Cerebellar cortex (tissue), 1 donor: ENCODE data around the gene SLC39A2.
"Not testable (repeated sequence)": the region's sequence is repeated elsewhere in the genome, so short reads cannot be mapped to it uniquely, and the experiment has no call there.

ENCODE experiments used
- DNase-seq: peaks from one replicate; pipeline ENCODE4 v3.0.0-alpha.2; 2015; ENCODE audit warnings: low spot score

The SLC39A2 gene

GRCh38 chr14:21025371-21026273 is 26.5 kb downstream of the SLC39A2 start:
- peak; percentile 14 for DNase-seq

GRCh38 chr14:21026274-21026987 is 27.3 kb downstream of the SLC39A2 start:
- peak; percentile 34 for DNase-seq

- DNase-seq: no peak
Observed at GRCh38 chr14:21026988-21027315, 27.9 kb downstream of the SLC39A2 start.

GRCh38 chr14:21029917-21030316 is 30.8 kb downstream of the SLC39A2 start, which contains the start of gene TPPP2:
Gene TPPP2, plus strand, starts transcription at chr14:21030217. Its CDS starts 365 bp downstream, at chr14:21030582.
- no peak for DNase-seq

GRCh38 chr14:21030531-21030930 is 31.4 kb downstream of the SLC39A2 start:
- no peak for DNase-seq

GRCh38 chr14:21032326-21033132 is 33.4 kb downstream of the SLC39A2 start:
- no peak for DNase-seq

GRCh38 chr14:21033133-21033698 is 34.1 kb downstream of the SLC39A2 start:
- no peak for DNase-seq

GRCh38 chr14:21034707-21035106 is 35.6 kb downstream of the SLC39A2 start, which contains the start of gene RNASE13:
Gene RNASE13, minus strand, starts transcription at chr14:21034807. Its CDS starts 519 bp downstream, at chr14:21034288.
- DNase-seq: no peak

- no peak for DNase-seq
Observed at GRCh38 chr14:21036751-21037150, 37.7 kb downstream of the SLC39A2 start.

GRCh38 chr14:21037156-21037555 is 38.1 kb downstream of the SLC39A2 start:
- DNase-seq: no peak

GRCh38 chr14:21038441-21039422 is 39.6 kb downstream of the SLC39A2 start:
- peak; percentile 48 for DNase-seq

- peak; percentile 66 for DNase-seq
Observed at GRCh38 chr14:21039585-21040369, 40.7 kb downstream of the SLC39A2 start.

- no peak for DNase-seq
Observed at GRCh38 chr14:21040370-21040925, 41.4 kb downstream of the SLC39A2 start.

- DNase-seq: not testable (repeated sequence)
Observed at GRCh38 chr14:21040941-21041340, 41.8 kb downstream of the SLC39A2 start.

GRCh38 chr14:21041676-21042433 is 42.8 kb downstream of the SLC39A2 start, which contains the start of gene RNASE7:
Gene RNASE7, plus strand, starts transcription at chr14:21042362. Its CDS starts 631 bp downstream, at chr14:21042993.
- DNase-seq: no peak

- DNase-seq: no peak
Observed at GRCh38 chr14:21042918-21043317, 43.8 kb downstream of the SLC39A2 start.

GRCh38 chr14:21043387-21043973 is 44.4 kb downstream of the SLC39A2 start:
- no peak for DNase-seq

GRCh38 chr14:21043974-21044618 is 45.0 kb downstream of the SLC39A2 start:
- no peak for DNase-seq
